HG03097 (cell line): Measurements from ENCODE around the gene NCAPD2.
"Not testable (repeated sequence)": the region's sequence is repeated elsewhere in the genome, so short reads cannot be mapped to it uniquely, and the experiment has no call there.

ENCODE experiments used
- ATAC-seq: cut with Tn5 transposase; IDR thresholded peaks from one replicate; pipeline ENCODE4 v1.9.1; 2021; ENCODE audit not compliant: unreplicated experiment, low FRiP score

The NCAPD2 gene

DNA sequence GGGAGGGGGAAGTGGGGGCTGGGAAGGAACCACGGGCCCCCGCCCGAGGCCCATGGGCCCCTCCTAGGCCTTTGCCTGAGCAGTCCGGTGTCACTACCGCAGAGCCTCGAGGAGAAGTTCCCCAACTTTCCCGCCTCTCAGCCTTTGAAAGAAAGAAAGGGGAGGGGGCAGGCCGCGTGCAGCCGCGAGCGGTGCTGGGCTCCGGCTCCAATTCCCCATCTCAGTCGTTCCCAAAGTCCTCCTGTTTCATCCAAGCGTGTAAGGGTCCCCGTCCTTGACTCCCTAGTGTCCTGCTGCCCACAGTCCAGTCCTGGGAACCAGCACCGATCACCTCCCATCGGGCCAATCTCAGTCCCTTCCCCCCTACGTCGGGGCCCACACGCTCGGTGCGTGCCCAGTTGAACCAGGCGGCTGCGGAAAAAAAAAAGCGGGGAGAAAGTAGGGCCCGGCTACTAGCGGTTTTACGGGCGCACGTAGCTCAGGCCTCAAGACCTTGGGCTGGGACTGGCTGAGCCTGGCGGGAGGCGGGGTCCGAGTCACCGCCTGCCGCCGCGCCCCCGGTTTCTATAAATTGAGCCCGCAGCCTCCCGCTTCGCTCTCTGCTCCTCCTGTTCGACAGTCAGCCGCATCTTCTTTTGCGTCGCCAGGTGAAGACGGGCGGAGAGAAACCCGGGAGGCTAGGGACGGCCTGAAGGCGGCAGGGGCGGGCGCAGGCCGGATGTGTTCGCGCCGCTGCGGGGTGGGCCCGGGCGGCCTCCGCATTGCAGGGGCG lies 40.2 kb downstream of the NCAPD2 start, which contains the start of gene GAPDH:
GAPDH (plus strand) TSS at position 595 of the 772 bp plus-strand sequence. CDS start 316 bp downstream, outside the sequence.
- ATAC-seq, result peak; percentile 49

DNA sequence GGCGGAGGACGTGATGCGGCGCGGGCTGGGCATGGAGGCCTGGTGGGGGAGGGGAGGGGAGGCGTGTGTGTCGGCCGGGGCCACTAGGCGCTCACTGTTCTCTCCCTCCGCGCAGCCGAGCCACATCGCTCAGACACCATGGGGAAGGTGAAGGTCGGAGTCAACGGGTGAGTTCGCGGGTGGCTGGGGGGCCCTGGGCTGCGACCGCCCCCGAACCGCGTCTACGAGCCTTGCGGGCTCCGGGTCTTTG lies 40.7 kb downstream of the NCAPD2 start:
- ATAC-seq, result no peak

- peak; percentile 5 for ATAC-seq
Measured at GRCh38 chr12:6534945-6535696, 41.2 kb downstream of the NCAPD2 start.

GRCh38 chr12:6535697-6535946 lies 41.7 kb downstream of the NCAPD2 start:
- ATAC-seq, result no peak

GRCh38 chr12:6535960-6536847 lies 42.3 kb downstream of the NCAPD2 start:
- ATAC-seq, result no peak

DNA sequence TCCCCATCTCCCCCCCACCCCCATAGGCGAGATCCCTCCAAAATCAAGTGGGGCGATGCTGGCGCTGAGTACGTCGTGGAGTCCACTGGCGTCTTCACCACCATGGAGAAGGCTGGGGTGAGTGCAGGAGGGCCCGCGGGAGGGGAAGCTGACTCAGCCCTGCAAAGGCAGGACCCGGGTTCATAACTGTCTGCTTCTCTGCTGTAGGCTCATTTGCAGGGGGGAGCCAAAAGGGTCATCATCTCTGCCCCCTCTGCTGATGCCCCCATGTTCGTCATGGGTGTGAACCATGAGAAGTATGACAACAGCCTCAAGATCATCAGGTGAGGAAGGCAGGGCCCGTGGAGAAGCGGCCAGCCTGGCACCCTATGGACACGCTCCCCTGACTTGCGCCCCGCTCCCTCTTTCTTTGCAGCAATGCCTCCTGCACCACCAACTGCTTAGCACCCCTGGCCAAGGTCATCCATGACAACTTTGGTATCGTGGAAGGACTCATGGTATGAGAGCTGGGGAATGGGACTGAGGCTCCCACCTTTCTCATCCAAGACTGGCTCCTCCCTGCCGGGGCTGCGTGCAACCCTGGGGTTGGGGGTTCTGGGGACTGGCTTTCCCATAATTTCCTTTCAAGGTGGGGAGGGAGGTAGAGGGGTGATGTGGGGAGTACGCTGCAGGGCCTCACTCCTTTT lies 43.1 kb downstream of the NCAPD2 start:
- no peak for ATAC-seq

DNA sequence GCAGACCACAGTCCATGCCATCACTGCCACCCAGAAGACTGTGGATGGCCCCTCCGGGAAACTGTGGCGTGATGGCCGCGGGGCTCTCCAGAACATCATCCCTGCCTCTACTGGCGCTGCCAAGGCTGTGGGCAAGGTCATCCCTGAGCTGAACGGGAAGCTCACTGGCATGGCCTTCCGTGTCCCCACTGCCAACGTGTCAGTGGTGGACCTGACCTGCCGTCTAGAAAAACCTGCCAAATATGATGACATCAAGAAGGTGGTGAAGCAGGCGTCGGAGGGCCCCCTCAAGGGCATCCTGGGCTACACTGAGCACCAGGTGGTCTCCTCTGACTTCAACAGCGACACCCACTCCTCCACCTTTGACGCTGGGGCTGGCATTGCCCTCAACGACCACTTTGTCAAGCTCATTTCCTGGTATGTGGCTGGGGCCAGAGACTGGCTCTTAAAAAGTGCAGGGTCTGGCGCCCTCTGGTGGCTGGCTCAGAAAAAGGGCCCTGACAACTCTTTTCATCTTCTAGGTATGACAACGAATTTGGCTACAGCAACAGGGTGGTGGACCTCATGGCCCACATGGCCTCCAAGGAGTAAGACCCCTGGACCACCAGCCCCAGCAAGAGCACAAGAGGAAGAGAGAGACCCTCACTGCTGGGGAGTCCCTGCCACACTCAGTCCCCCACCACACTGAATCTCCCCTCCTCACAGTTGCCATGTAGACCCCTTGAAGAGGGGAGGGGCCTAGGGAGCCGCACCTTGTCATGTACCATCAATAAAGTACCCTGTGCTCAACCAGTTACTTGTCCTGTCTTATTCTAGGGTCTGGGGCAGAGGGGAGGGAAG lies 43.9 kb downstream of the NCAPD2 start:
- not testable (repeated sequence) for ATAC-seq

DNA sequence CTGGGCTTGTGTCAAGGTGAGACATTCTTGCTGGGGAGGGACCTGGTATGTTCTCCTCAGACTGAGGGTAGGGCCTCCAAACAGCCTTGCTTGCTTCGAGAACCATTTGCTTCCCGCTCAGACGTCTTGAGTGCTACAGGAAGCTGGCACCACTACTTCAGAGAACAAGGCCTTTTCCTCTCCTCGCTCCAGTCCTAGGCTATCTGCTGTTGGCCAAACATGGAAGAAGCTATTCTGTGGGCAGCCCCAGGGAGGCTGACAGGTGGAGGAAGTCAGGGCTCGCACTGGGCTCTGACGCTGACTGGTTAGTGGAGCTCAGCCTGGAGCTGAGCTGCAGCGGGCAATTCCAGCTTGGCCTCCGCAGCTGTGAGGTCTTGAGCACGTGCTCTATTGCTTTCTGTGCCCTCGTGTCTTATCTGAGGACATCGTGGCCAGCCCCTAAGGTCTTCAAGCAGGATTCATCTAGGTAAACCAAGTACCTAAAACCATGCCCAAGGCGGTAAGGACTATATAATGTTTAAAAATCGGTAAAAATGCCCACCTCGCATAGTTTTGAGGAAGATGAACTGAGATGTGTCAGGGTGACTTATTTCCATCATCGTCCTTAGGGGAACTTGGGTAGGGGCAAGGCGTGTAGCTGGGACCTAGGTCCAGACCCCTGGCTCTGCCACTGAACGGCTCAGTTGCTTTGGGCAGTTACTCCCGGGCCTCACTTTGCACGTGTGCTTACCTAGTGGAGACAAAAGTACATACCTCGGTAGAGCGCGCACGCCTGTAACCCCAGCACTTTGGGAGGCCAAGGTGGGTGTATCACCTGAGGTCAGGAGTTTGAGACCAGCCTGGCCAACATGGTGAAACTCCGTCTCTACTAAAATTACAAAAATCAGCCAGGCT lies 44.8 kb downstream of the NCAPD2 start:
- ATAC-seq, result no peak

DNA sequence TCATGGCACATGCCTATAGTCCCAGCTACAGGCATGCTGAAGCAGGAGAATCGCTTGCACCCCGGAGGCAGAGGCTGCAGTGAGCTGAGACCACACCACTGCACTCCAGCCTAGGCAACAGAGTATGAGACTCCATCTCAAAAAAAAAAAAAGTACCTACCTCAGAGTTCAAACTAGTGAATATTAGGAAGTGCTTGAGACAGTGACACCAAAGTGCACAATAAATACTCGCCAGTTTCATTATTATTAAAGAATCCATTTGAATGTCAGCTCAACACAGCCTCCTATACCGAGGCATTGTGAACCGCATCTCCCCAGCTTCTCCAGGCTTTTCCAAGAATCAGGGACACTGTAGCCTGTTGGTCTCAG lies 45.4 kb downstream of the NCAPD2 start:
- no peak for ATAC-seq

GRCh38 chr12:6539707-6540134 lies 45.8 kb downstream of the NCAPD2 start:
- ATAC-seq, result no peak

- no peak for ATAC-seq
Measured at GRCh38 chr12:6540181-6540877, 46.4 kb downstream of the NCAPD2 start.

DNA sequence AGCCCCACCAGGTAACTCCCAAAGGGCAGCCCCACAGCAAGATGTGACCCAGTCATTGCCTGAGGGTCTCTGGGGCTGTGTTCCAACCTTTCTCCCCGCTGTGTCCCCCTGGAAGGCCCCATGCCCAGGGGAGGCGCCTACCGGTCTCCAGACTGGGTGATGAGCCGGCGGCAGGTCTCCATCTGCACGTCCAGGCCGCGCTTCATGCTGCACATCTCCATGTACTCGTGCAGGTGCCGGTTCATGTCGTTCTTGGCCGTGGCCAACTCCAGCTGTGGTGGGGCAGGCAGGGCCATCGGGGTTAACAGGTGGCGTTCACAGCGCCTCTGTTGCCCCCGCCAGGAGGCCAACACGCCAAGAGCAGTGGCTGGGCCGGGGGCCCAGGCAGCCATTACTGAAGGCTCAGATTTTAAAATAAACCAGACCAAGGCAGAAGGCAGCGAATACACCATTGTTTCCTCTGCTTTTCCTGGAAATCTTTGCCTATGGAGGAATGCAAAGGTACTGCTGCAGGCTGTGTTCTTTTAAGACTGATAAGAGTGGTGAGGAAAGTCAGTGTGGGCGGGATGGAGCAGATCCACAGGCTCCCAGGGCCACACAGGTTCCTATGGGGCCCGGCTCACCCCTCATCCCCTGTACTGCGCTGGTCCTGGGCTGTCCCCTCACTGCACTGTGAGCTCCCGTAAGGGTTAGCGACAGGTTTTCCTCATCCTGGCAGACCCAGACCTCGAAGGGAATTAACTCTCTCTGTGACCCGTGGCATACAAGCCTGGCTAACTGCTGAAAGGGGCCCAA lies 47.7 kb downstream of the NCAPD2 start:
- no peak for ATAC-seq

- ATAC-seq, result no peak
Measured at GRCh38 chr12:6542209-6543009, 48.5 kb downstream of the NCAPD2 start.

GRCh38 chr12:6546016-6546415 lies 52.1 kb downstream of the NCAPD2 start:
- no peak for ATAC-seq

GRCh38 chr12:6547566-6547965 lies 53.7 kb downstream of the NCAPD2 start:
- ATAC-seq, result no peak

DNA sequence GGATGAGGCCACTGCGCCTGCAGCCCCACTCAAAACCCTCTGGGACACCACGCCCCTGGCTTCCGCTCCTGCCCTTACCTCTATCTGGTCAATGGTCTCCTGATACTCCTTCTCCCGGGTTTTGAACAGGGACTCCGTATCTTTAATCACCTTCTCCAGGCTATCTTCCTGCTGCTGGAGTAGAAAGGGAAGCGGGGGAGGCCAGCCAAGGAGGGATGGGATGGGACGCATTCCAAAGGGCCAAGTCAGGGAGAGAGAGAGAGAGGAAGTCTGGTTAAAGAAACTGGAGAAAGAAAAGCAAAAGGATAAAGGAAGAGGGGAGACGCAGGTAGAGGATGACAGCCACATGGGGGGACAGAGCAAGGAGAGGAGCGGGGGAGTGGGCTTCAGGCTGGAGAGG lies 54.1 kb downstream of the NCAPD2 start:
- ATAC-seq, result no peak

DNA sequence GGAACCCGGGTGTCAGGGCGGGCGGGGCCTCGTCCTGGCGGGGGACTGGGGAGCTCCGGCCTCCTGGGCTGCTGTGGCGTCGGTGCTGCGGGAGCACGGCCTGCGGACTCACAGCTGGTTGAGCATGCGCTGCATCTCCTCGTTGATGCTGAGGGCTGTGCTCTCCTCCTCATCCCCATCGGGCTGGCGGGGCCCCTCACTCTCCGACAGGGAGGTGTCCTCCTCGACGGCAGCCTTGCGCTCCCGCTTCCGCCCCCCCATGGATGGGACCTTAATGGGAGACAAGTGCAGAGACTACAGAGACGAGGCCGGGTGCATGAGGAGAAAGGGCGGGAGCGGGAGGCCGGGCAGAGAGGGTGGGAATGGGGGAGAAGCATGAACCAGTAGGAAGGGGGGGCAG lies 54.7 kb downstream of the NCAPD2 start:
- no peak for ATAC-seq
